Natural killer cell (primary cell): ENCODE data around the gene FCGBP. TPM values are rescaled to one million over a fixed set of nuclear protein-coding genes. Genes with fewer than 3 reads are reported as not detected.

Experiments
- ATAC-seq, 3 donors: fragments of 150-1000 bp in 2 of 3; fragments of 200-7000 bp in 1 of 3; cut with Tn5 transposase; 1 replicate in 1 of 3; 2 replicates in 2 of 3; pipeline ENCODE4 v1.10.0; 2021; ENCODE audit warnings: mild to moderate bottlenecking in 2 of 3, moderate library complexity in 2 of 3
- DNase-seq, 2 donors: peaks; one replicate each; pipeline versions ENCODE4 v3.0.0 to v3.0.0-alpha.2; 2013 to 2021; ENCODE audit warnings: mixed read lengths in 1 of 2
- H3K27ac ChIP-seq: one replicate; pipeline ENCODE4 v1.5.1; 2013; ENCODE audit warnings: mild to moderate bottlenecking, low read length
- H3K27me3 ChIP-seq: one replicate; pipeline ENCODE4 v1.6.1; 2013; ENCODE audit warnings: low read length; ENCODE audit not compliant: control insufficient read depth, insufficient read depth
- H3K36me3 ChIP-seq: one replicate; pipeline ENCODE4 v1.6.1; 2013; ENCODE audit warnings: low read length; ENCODE audit not compliant: control insufficient read depth, insufficient read depth
- H3K4me1 ChIP-seq: one replicate; pipeline ENCODE4 v1.6.1; 2013; ENCODE audit warnings: low read length; ENCODE audit not compliant: control insufficient read depth, insufficient read depth
- H3K4me3 ChIP-seq: one replicate; pipeline ENCODE4 v1.5.1; 2013; ENCODE audit warnings: low read length
- H3K9me3 ChIP-seq: one replicate; pipeline ENCODE4 v1.6.1; 2013; ENCODE audit warnings: low read length; ENCODE audit not compliant: control insufficient read depth, insufficient read depth
- H3K27ac Mint-ChIP-seq, 2 donors: one replicate each; pipeline ENCODE4 v1.8.0; 2022; ENCODE audit warnings: mild to moderate bottlenecking in 2 of 2, mixed read lengths in 2 of 2, moderate library complexity in 1 of 2
- H3K27me3 Mint-ChIP-seq, 2 donors: one replicate each; pipeline ENCODE4 v1.8.0; 2022; ENCODE audit warnings: low read depth in 2 of 2, mixed read lengths in 2 of 2
- H3K36me3 Mint-ChIP-seq: one replicate; pipeline ENCODE4 v1.8.0; 2022; ENCODE audit warnings: mixed read lengths
- H3K4me1 Mint-ChIP-seq, 2 donors: one replicate each; pipeline ENCODE4 v1.8.0; 2022; ENCODE audit warnings: mixed read lengths in 2 of 2
- H3K4me3 Mint-ChIP-seq: one replicate; pipeline ENCODE4 v1.8.0; 2022; ENCODE audit warnings: mild to moderate bottlenecking, moderate library complexity, mixed read lengths
- H3K9me3 Mint-ChIP-seq, 2 donors: one replicate each; pipeline ENCODE4 v1.8.0; 2022; ENCODE audit warnings: mixed read lengths in 2 of 2
- WGBS: methylation state at CpG from one replicate; pipeline ENCODE4 v1.1.7; 2013; ENCODE audit warnings: missing lambda C conversion rate; ENCODE audit not compliant: insufficient coverage; 5-methylcytosine and 5-hydroxymethylcytosine counted together
- intact Hi-C: fragments of 100-400 bp; cut with micrococcal nuclease; formaldehyde crosslinking; loops from one replicate; pipeline ENCODE4 v1.14.2; 2022
- total RNA-seq, 4 donors: library from RNA; stranded (reverse); fragments of 120-200 nt in 1 of 4; gene quantifications; one replicate each; pipeline versions ENCODE4 v1.2.3 to v1.2.4, GENCODE V29; 2013 to 2022
- TF ChIP-seq, protein P1 (sequence below): fragments of 200-600 bp; IDR thresholded peaks from one replicate; pipeline ENCODE4 v1.8.0; 2022; ENCODE audit warnings: antibody characterized with exemption

Gene FCGBP
- total RNA-seq, 3 donors from 2014 or later (not counting 1 experiment from before 2014, with no cell fraction given), result 10.6 to 25.1 (median 17.3) TPM

DNA sequence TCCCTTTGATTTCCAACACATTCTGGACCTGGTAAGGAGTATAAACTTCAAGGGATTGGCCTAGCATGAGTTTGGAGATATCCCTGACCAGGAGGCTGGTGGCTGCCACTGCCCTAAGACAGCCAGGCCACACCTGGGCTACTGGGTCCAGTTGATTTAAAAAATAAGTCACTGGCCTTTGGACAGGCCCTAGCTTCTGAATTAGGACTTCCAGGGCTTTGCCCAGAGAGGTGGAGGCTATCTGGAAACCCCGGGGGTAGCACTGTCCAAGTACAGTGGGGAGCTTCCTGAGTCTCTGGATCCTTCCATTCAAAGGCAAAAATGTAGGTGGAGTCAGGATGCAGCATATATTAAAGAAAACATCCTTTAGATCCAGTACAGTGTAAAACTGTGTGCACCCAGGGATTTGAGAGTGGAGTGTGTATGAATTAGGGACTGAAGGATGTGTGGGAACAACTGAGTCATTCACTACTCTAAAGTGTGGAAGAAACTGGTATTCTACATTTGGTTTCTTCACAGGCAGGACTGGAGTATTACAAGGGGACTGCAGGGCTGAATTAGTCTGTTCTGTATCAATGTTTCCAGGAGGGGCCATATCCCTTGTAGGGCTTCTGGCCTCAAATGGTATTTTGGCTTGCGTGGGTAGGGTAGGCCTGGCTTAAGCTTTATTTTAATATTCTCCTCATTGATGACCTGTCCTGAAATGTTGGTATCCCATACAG is 14.8 kb upstream of the FCGBP start:
- DNase-seq (no peak), ATAC-seq (no peak)
- Mint-ChIP-seq H3K36me3 (no peaks in the 10 kb centered on the region), H3K27ac (no peak overlapping the region), H3K4me3 (no peak overlapping the region), H3K9me3 (no peaks in the 10 kb centered on the region), H3K4me1 (peaks cover 41 to 54% of the 10 kb centered on the region in 2 donors), H3K27me3 (no peaks in the 10 kb centered on the region)
- Histone ChIP-seq H3K27ac (no peak overlapping the region), H3K36me3 (no peaks in the 10 kb centered on the region), H3K9me3 (no peaks in the 10 kb centered on the region), H3K27me3 (no peaks in the 10 kb centered on the region), H3K4me1 (peaks cover 58% of the 10 kb centered on the region), H3K4me3 (no peak overlapping the region)
- TF ChIP-seq, protein P1, sequence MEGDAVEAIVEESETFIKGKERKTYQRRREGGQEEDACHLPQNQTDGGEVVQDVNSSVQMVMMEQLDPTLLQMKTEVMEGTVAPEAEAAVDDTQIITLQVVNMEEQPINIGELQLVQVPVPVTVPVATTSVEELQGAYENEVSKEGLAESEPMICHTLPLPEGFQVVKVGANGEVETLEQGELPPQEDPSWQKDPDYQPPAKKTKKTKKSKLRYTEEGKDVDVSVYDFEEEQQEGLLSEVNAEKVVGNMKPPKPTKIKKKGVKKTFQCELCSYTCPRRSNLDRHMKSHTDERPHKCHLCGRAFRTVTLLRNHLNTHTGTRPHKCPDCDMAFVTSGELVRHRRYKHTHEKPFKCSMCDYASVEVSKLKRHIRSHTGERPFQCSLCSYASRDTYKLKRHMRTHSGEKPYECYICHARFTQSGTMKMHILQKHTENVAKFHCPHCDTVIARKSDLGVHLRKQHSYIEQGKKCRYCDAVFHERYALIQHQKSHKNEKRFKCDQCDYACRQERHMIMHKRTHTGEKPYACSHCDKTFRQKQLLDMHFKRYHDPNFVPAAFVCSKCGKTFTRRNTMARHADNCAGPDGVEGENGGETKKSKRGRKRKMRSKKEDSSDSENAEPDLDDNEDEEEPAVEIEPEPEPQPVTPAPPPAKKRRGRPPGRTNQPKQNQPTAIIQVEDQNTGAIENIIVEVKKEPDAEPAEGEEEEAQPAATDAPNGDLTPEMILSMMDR, result no peak
- intact Hi-C loops, result no loop called here
- 87% methylated on average over 2 of the region's 2 CpGs for WGBS

DNA sequence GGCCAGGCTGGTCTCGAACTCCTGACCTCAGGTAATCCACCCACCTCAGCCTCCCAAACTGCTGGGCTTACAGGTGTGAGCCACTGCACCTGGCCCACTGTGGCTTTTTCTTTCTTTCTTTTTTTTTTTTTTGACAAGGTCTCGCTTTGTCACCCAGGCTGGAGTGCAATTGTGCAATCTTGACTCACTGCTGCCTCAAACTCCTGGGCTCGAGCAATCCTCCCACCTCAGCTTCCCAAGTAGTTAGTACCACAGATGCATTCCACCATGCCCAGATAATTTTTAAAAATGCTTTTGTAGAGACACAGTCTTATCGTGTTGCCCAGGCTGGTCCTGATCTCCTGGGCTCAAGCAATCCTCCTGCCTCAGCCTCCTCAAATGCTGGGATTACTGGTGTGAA is 12.1 kb upstream of the FCGBP start:
- intact Hi-C loops, result no loop called here
- ATAC-seq, result no peak
- Histone ChIP-seq H3K9me3 (no peaks in the 10 kb centered on the region), H3K36me3 (no peaks in the 10 kb centered on the region), H3K4me3 (no peak overlapping the region), H3K27ac (no peak overlapping the region), H3K4me1 (peaks cover 55% of the 10 kb centered on the region), H3K27me3 (no peaks in the 10 kb centered on the region)
- no peak for DNase-seq
- TF ChIP-seq, protein P1, result no peak
- H3K36me3 Mint-ChIP-seq, result no peaks in the 10 kb centered on the region
- no peaks in the 10 kb centered on the region for H3K27me3 Mint-ChIP-seq
- peaks cover 48 to 53% of the 10 kb centered on the region in 2 donors for H3K4me1 Mint-ChIP-seq
- WGBS, result 70% methylated on average over 4 of the region's 4 CpGs
- peak overlapping the region in 1 of 2 donors; percentile 74 for H3K27ac Mint-ChIP-seq
- H3K9me3 Mint-ChIP-seq, result no peaks in the 10 kb centered on the region
- peak overlapping the region; percentile 17 for H3K4me3 Mint-ChIP-seq

DNA sequence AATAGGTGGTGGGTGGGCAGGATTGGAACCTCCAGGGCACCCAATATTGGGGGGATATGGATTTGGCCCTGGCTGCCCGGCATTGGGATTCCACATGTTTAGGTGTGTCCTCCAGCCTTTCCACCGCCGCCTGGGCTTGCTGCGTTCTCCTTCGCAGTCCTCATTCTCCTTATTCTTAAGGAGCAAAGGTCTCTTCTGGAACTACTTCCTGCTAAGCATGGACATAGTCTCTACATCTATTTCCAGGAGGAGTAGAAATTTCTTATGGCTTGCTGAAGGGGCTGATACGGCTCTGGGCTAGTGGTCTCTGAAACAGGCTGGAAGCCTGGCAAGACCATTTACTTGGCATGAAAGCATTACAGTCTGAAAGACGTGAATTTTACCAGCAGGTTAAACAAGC is 9.2 kb upstream of the FCGBP start:
- Histone ChIP-seq H3K4me1 (peaks cover 51% of the 10 kb centered on the region), H3K4me3 (no peak overlapping the region), H3K36me3 (no peaks in the 10 kb centered on the region), H3K9me3 (no peaks in the 10 kb centered on the region), H3K27ac (peak overlapping the region; percentile 87), H3K27me3 (no peaks in the 10 kb centered on the region)
- Mint-ChIP-seq H3K9me3 (peaks cover 2 to 11% of the 10 kb centered on the region in 2 donors), H3K4me1 (peaks cover 62 to 66% of the 10 kb centered on the region in 2 donors), H3K4me3 (peak overlapping the region; percentile 71), H3K36me3 (peaks cover 18% of the 10 kb centered on the region), H3K27me3 (no peaks in the 10 kb centered on the region), H3K27ac (peak overlapping the region; percentile 89 to 97)
- intact Hi-C loops, result no loop called here
- WGBS, result 86% methylated on average over 4 of the region's 7 CpGs
- ATAC-seq (no peak), DNase-seq (no peak)
- TF ChIP-seq, protein P1, result no peak

DNA sequence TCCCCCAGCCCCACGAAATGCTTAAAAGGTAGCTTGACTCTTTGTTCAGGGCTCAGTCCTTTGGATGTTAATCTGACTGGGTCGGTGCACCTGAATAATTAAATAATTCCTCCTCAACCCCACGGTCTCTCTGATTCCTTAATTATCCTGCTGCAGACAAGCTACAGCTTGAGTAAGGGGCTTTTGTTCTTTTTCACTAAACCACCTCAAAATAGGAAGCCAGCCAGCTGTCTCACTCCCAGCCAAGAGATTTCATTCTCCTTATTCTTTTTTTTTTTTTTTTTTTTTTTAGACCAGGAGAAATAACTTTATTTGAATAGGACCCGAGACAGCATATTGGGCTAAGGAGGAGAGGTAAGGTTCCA is 7.9 kb upstream of the FCGBP start:
- intact Hi-C loops, result no loop called here
- Histone ChIP-seq H3K36me3 (no peaks in the 10 kb centered on the region), H3K4me1 (peaks cover 54% of the 10 kb centered on the region), H3K27me3 (no peaks in the 10 kb centered on the region), H3K9me3 (no peaks in the 10 kb centered on the region), H3K27ac (peak overlapping the region; percentile 94), H3K4me3 (no peak overlapping the region)
- TF ChIP-seq, protein P1, result no peak
- Mint-ChIP-seq H3K4me1 (peaks cover 63 to 68% of the 10 kb centered on the region in 2 donors), H3K9me3 (peaks cover 2 to 11% of the 10 kb centered on the region in 2 donors), H3K36me3 (peaks cover 18% of the 10 kb centered on the region), H3K27ac (peak overlapping the region; percentile 89 to 97), H3K4me3 (peak overlapping the region; percentile 91), H3K27me3 (no peaks in the 10 kb centered on the region)
- WGBS, result 8% methylated on average over 3 of the region's 4 CpGs
- no peak for DNase-seq
- no peak for ATAC-seq
